ENCODE data around the gene AGPS. TPM values are rescaled to one million over a fixed set of nuclear protein-coding genes. Genes with fewer than 3 reads are reported as not detected.

AGPS gene
- total RNA-seq, 1 experiment from 2014 or later = 46.7 TPM

- H3K27ac ChIP-seq (ENCODE audit: low read depth, low read length, poor library complexity, severe bottlenecking) = no peak overlapping the region
- CTCF ChIA-PET = no interaction called here
- peaks cover 6% of the 10 kb centered on the region for H3K4me1 ChIP-seq (ENCODE audit: insufficient read depth, low read length, poor library complexity, severe bottlenecking)
- TF ChIP-seq EZH2 (IDR thresholded peaks at IDR 0.05; ENCODE audit: borderline replicate concordance, low read depth, low read length, poor library complexity, severe bottlenecking) (no peak), CTCF (conservative IDR thresholded peaks at IDR 0.05; ENCODE audit: low read depth, low read length) (no peak)
- no peak overlapping the region for H3K4me3 ChIP-seq (ENCODE audit: low read depth, low read length, poor library complexity, severe bottlenecking)
- H3K27me3 ChIP-seq (replicated peaks; ENCODE audit: insufficient read depth, low read depth, low read length, poor library complexity) = no peaks in the 10 kb centered on the region
- peak; percentile 15 for DNase-seq (ENCODE audit: low spot score)
- intact Hi-C loops (cut with micrococcal nuclease; ENCODE audit: unreplicated experiment) = no loop called here
- no TSS peak for BruUV-seq (replicated peaks)
- POLR2A ChIA-PET (ENCODE audit: low non-redundant PET) = no interaction called here
- no peaks in the 10 kb centered on the region for H3K9me3 ChIP-seq (ENCODE audit: low read depth, low read length, poor library complexity, severe bottlenecking)
- H3K36me3 ChIP-seq (ENCODE audit: insufficient read depth, low read length, poor library complexity, severe bottlenecking) = no peaks in the 10 kb centered on the region
Measured at GRCh38 chr2:177501186-177501585, 108.6 kb downstream of the AGPS start.

- Histone ChIP-seq H3K9me3 (ENCODE audit: low read depth, low read length, poor library complexity, severe bottlenecking) (no peaks in the 10 kb centered on the region), H3K27ac (ENCODE audit: low read depth, low read length, poor library complexity, severe bottlenecking) (no peak overlapping the region), H3K4me1 (ENCODE audit: insufficient read depth, low read length, poor library complexity, severe bottlenecking) (no peaks in the 10 kb centered on the region), H3K4me3 (ENCODE audit: low read depth, low read length, poor library complexity, severe bottlenecking) (no peak overlapping the region), H3K27me3 (replicated peaks; ENCODE audit: insufficient read depth, low read depth, low read length, poor library complexity) (no peaks in the 10 kb centered on the region), H3K36me3 (ENCODE audit: insufficient read depth, low read length, poor library complexity, severe bottlenecking) (no peaks in the 10 kb centered on the region)
- intact Hi-C loops (cut with micrococcal nuclease; ENCODE audit: unreplicated experiment) = no loop called here
- CTCF ChIA-PET = no interaction called here
- DNase-seq (ENCODE audit: low spot score) = no peak
- POLR2A ChIA-PET (ENCODE audit: low non-redundant PET) = no interaction called here
- BruUV-seq (replicated peaks) = no TSS peak
- TF ChIP-seq EZH2 (IDR thresholded peaks at IDR 0.05; ENCODE audit: borderline replicate concordance, low read depth, low read length, poor library complexity, severe bottlenecking) = no peak
- no peak for TF ChIP-seq CTCF (conservative IDR thresholded peaks at IDR 0.05; ENCODE audit: low read depth, low read length)
Measured at GRCh38 chr2:177506505-177506904, 113.9 kb downstream of the AGPS start.

GRCh38 chr2:177506998-177507397, 114.4 kb downstream of the AGPS start:
- Histone ChIP-seq H3K27me3 (replicated peaks; ENCODE audit: insufficient read depth, low read depth, low read length, poor library complexity) (no peaks in the 10 kb centered on the region), H3K4me3 (ENCODE audit: low read depth, low read length, poor library complexity, severe bottlenecking) (no peak overlapping the region), H3K4me1 (ENCODE audit: insufficient read depth, low read length, poor library complexity, severe bottlenecking) (no peaks in the 10 kb centered on the region), H3K36me3 (ENCODE audit: insufficient read depth, low read length, poor library complexity, severe bottlenecking) (no peaks in the 10 kb centered on the region), H3K27ac (ENCODE audit: low read depth, low read length, poor library complexity, severe bottlenecking) (no peak overlapping the region), H3K9me3 (ENCODE audit: low read depth, low read length, poor library complexity, severe bottlenecking) (no peaks in the 10 kb centered on the region)
- intact Hi-C loops (cut with micrococcal nuclease; ENCODE audit: unreplicated experiment) = no loop called here
- POLR2A ChIA-PET (ENCODE audit: low non-redundant PET) = no interaction called here
- CTCF ChIA-PET = no interaction called here
- TF ChIP-seq EZH2 (IDR thresholded peaks at IDR 0.05; ENCODE audit: borderline replicate concordance, low read depth, low read length, poor library complexity, severe bottlenecking) (no peak), CTCF (conservative IDR thresholded peaks at IDR 0.05; ENCODE audit: low read depth, low read length) (no peak)
- BruUV-seq (replicated peaks) = no TSS peak
- no peak for DNase-seq (ENCODE audit: low spot score)
